RKO (cell line): ENCODE data around the gene FAM219A.
"Not testable (repeated sequence)": the region's sequence is repeated elsewhere in the genome, so short reads cannot be mapped to it uniquely, and the experiment has no call there.

Experiments
- DNase-seq: peaks from one replicate; pipeline ENCODE4 v3.0.0-alpha.2; 2016; ENCODE audit warnings: low spot score

FAM219A gene

DNA sequence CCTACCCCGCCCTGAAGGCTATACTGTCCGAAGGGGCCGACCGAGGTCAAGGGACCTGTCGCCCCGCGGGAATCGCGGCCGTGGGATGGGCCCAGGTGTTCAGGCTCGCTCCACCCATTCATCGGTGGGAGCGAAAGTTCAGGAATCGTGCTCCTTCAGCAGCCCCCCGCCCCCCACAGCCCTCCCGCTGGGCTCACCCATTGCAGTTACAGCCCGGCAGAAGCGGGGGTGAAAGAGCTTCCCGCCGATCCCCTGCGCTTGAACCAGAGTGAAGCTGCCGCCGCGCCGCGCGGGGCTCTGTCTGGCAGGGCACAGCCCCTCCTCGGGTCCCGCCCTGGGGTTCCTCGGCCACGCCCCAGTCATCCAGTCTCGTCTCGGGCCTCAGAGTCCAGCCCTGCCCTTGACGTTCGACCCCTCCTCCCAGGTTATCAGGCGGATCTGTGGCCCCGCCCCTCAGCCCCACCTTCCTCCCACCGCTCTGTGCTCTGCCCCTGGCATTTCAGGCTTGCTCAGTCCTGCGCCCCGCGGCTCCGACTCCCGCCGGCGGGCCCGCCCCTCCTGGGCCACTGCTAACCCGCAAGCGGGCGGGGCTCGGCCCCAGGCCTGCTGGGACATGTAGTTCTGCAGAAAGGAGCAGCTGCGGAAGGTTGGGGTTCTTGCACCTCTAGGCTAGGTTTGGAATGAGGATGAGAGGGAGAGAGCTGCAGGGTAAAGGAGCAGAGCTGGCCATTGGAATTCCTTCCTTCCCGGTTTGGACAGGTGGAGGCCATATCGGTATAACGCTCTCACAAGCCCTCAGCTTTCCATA lies 81.6 kb downstream of the FAM219A start, which contains the start of gene MYORG:
Gene MYORG (minus strand): TSS at position 303 of the 808 bp plus-strand sequence. CDS start 3,955 bp downstream, outside the sequence.
- peak; percentile 97 for DNase-seq

DNA sequence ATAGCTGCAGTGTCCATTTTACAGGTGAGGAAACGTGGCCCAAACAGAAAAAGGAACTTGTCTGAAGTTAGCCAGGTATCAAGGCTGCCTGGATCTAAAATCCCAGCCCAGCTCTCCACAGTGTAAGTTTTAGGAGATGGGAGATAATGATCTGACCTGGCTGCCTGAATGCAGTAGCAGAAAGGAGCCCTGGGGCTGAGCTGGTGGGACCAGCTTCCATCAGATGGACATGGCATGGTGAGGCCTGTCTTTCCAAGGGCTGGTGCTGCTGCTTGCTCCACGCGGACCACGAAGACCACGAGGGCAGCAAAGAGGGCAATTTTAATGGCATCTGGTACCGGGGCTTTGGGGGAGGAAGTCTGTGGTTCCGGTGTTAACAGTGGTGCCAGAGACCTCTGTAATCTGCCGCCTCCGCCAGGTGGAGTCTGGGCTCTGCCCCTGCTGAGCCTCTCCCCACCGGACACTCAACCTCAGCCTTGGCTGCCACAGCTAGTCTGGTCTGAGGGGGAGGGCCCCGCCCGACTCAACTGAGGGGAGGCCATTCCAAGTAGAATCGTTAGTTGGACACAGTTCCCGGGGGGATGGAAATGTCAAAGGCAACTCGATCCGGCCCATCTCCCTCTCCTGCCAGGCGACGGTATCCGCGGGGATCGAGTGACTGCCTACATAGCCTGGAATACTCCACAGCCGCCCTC lies 82.3 kb downstream of the FAM219A start:
- peak; percentile 61 for DNase-seq

DNA sequence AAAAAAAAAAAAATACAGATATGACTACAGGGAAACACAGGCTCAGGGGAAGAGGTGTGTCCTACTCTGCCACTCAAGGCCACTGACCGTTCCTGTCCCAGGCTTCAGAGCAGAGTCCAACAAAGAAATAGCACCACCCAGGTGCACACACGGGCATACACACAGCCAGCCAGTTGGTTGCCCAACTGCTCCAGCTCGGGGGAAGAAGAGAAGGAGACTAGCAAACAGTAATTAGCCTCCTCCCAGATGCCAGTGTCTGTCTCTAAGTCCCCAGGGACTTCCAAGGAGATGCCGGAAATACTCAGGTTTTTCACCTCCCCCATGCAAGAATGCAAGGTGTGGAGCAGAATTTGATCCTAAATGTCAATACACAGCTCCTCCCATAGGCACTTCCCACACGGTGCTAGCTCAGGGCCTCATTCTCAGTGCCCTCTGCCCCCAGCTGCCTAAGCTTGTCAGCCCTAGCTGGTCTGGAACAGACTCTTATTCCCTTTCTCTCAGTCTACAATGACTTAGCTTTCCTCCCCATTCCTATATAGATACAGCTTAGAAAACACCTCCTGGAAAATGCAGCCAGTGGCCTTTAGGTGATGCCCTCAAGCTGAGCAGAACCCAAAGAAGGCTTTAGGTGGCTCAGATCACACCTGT lies 83.3 kb downstream of the FAM219A start:
- DNase-seq = no peak

DNA sequence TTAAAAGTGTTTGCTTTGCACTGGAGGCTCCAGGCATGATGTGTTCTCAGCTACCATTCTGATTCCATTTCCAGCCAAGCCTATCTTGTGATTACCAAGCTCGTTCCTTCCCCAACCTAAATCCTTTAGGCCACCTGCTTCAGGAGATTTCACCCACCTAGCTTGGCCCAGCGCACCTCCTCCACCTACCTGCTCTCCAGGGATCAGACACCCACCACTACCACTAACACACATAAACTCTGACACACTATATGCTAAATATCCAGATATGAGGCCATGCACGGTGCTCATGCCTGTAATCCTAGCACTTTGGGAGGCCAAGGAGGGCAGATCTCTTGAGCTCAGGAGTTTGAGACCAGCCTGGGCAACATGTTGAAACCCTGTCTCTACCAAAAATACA lies 84.0 kb downstream of the FAM219A start:
- DNase-seq = no peak

DNA sequence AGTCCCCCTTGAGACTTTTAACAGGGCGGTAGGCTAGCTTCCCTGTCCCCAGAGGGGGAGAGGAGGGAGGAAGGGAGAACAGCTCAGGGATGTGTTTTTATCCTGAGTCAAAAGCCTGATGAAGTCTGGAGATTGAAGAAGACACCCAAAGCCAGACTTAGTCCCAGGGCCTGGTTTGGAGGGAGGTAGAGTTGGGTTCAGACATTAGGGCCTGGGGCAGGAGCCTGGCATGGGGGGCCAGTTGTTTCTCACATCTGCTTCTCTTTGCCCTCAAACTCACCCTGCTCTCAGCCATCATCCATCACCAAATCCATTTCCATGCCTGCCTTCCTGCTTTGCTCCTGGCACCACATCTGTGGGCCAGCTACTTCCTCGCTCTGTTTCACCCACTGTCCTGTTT lies 84.6 kb downstream of the FAM219A start:
- DNase-seq = no peak

DNA sequence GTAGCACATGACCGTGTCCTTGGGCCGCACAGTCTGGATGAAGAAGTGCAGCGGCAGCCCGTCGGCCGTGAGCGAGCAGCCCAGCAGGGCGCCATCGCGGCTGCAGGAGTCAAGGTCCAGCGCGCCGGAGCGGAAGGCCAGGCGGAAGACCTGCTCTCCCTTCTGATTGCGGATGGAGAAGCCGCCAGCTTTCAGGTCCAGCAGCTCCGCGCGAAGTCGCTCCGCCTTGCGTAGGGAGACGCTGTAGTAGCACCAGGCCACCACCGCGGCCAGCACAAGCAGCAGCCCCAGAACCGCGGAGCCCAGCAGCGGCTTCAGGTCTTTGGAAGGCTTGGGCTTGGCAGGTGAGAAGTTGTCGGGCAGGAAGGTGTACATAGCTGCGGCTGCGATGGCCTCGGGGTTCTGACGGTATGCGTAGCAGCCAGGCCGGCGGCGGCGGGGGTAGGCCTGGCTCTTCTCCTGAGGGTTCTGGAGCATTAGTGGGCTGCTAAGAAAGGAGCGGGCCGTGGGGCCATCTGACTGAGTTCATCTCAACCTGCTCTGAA lies 85.8 kb downstream of the FAM219A start:
- DNase-seq = peak; percentile 15

- DNase-seq = no peak
Observed at GRCh38 chr9:34371886-34372466, 86.4 kb downstream of the FAM219A start.

- no peak for DNase-seq
Observed at GRCh38 chr9:34370970-34371880, 87.1 kb downstream of the FAM219A start.

DNA sequence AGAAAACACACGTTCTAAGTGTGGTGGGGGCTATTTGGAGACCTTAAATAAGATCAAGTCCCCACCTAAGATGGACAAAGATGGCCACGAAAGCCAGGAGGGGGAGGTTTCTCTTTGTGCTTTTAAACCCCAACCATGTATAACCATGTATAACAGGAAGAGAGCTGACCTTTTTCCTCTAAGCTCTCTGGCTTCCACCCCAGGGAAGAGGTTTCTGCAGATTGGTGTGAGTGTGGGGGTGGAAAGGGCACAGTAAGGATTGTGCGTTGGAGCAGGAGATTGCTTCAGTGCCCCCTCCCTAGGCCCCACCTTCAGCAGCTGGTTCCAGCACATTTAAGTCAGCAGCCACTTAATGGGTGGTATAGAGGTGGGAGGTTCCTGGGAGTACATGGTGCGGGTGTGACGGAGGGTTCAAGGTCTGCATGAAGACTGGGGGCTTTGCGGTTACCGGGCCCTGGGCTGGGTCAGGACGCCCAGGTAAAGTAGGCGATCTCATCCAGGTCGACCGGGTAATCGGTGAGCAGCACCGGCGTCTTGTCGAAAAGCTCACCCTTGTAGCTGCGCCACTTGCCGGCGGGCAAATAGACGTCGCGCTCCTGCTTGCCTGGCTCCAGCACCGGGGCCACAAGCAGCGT lies 87.9 kb downstream of the FAM219A start:
- DNase-seq = no peak

DNA sequence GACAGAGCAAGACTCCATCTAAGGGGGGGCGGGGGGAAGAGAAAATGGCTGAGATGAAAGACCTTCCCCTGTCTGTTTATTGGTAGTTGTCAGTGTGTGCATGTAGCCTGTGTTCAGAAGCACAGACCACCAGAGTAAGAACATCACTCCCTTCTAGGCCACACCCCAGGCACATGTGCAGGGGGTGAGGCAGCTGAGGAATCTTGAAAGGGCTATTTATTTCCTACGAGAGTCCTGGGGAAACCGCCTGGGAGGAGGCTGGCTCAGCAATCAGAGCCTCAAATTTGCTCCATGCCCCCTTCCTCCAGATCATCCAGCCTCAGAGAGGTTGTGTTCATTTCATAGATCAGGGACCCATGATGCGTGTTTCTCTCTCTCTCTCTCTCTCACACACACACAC lies 88.7 kb downstream of the FAM219A start:
- DNase-seq = no peak

GRCh38 chr9:34368796-34369195 lies 89.6 kb downstream of the FAM219A start:
- DNase-seq = not testable (repeated sequence)

- not testable (repeated sequence) for DNase-seq
Observed at GRCh38 chr9:34367751-34368410, 90.5 kb downstream of the FAM219A start.

DNA sequence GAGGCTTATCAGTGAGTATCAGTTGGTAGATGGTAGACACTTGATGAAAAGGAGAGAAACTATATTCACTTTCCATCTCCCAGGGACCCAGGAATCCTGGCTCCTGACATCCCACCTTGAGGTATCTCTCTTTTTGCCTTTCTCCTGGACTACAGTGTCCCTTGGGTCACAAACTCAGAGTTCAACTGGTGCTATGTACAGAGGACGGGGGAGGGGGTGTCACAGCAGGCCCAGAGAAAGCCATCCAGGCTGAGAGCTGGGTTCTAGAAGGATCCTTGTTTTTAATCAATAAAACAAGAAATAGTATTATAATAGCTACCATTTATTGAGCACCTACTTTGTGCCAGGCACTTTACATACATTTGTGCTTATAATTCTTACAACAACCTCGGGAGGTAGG lies 92.0 kb downstream of the FAM219A start:
- DNase-seq = no peak

DNA sequence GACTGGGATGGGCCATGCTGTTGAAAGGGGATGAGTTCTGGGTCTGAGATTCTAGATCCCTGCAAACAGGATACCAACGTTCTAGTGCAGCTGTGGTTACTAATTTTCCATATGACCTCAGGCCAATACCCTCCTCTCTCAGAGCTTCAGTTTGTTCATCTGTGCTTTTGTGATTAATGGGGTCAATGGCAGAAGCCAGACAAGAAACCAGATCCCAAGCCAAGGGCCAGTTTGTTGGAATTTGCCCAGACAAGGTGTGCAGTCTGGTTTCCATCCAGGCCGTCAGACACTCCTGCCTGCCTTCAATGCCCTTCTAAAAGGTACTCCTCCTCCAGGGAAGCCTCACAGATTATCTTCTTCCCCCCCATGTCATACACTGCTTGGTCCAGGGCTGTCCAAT lies 93.1 kb downstream of the FAM219A start:
- no peak for DNase-seq

GRCh38 chr9:34363619-34364351 lies 94.6 kb downstream of the FAM219A start:
- DNase-seq = no peak

DNA sequence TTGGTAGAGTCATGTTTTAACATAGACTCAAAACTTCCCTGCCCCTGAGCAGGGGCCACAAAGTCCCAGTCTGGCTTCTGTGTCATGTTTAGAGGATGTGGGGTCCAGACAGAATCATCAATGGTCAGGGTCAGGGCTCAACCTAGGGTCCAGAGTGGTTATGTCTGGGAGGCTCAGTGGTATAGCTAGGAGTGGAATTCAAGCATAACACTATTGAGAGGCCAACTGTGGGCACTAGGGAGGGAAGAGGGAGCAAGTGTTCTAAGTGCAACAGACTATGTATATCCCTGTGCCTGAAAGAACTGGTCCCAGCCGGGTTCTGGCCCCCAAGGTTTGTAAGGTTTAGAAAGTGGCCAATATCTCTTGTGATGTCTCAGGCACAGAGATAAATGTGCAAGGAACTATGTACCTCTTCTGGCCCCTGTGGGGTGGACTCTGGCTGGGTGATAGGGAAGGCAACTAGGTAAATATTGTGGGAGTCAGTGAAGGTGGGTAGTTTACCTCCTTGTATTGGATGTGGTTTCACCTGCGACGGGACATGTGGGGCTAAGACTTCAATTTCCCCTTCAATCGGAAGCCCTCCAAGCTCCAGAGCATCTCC lies 95.7 kb downstream of the FAM219A start:
- no peak for DNase-seq

- not testable (repeated sequence) for DNase-seq
Observed at GRCh38 chr9:34352957-34353356, 105.4 kb downstream of the FAM219A start.

DNA sequence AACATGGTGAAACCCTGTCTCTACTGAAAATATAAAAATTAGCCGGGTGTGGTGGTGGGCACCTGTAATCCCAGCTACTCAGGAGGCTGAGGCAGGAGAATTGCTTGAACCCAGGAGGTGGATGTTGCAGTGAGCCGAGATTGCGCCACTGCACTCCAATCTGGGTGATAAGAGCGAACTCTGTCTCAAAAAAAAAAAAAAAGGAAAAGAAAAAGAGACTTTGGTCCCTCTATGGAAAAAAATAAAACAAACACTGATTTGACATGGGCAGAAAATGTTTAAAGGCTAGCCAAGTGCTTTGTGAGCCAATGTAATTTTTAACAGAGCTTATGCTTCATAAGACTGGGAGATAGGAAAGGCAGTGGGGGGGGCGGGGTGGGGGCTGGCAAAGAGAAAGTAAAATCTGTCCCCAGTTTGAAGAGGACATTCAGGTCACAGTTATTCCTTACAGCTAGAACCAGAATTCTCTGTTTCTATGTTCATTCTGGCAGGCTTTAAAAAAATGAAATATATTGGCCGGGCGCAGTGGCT lies 106.2 kb downstream of the FAM219A start:
- DNase-seq = not testable (repeated sequence)

- no peak for DNase-seq
Observed at GRCh38 chr9:34349324-34349723, 109.0 kb downstream of the FAM219A start.
